HepG2 (cell line): ENCODE data around the gene CCT4. TPM values are rescaled to one million over a fixed set of nuclear protein-coding genes. Genes with fewer than 3 reads are reported as not detected.
A peak's percentile ranks its signal among the peaks of the same experiment; 100 is the strongest.

Experiments
- ARNT ChIP-seq: fragments of 450-650 bp; IDR thresholded peaks from 2 replicates; pipeline ENCODE4 v1.6.1; 2017
- CBX2 ChIP-seq, 2 experiments: fragments of 200-600 bp in 1 of 2; sonication (generic); formaldehyde crosslinking in 1 of 2; IDR thresholded peaks; 2 replicates each; pipeline versions ENCODE4 v1.7.0 to v1.8.1; 2018 to 2022; ENCODE audit warnings: low read depth in 2 of 2, low read length in 1 of 2, mild to moderate bottlenecking in 1 of 2, missing genetic modification reagents in 1 of 2
- KDM2A ChIP-seq: sonication (generic); formaldehyde crosslinking; IDR thresholded peaks from 2 replicates; pipeline ENCODE4 v1.4.0; 2020; ENCODE audit warnings: low read depth, missing genetic modification reagents, borderline replicate concordance
- KDM3A ChIP-seq: IDR thresholded peaks from 2 replicates; pipeline ENCODE4 v1.6.1; 2018; ENCODE audit warnings: low read depth, missing compliant biosample characterization
- KDM6A ChIP-seq: IDR thresholded peaks from 2 replicates; pipeline ENCODE4 v1.6.1; 2016; ENCODE audit warnings: low read depth
- KLF12 ChIP-seq: sonication (generic); formaldehyde crosslinking; IDR thresholded peaks from 2 replicates; pipeline ENCODE4 v1.4.0; 2020; ENCODE audit warnings: missing genetic modification reagents, borderline replicate concordance
- NFE2 ChIP-seq: sonication (generic); formaldehyde crosslinking; IDR thresholded peaks from 2 replicates; pipeline ENCODE4 v1.4.0; 2020; ENCODE audit warnings: missing genetic modification reagents
- SALL1 ChIP-seq: sonication (generic); formaldehyde crosslinking; IDR thresholded peaks from 2 replicates; pipeline ENCODE4 v1.8.0; 2022; ENCODE audit warnings: mild to moderate bottlenecking, missing genetic modification reagents
- ZMAT3 ChIP-seq: sonication (generic); formaldehyde crosslinking; conservative IDR thresholded peaks from 2 replicates; pipeline ENCODE4 v1.7.0; 2021; ENCODE audit warnings: missing genetic modification reagents
- ZNF256 ChIP-seq: sonication (generic); formaldehyde crosslinking; conservative IDR thresholded peaks from 2 replicates; pipeline ENCODE4 v1.4.0; 2020; ENCODE audit warnings: missing genetic modification reagents
- ZNF337 ChIP-seq: sonication (generic); formaldehyde crosslinking; IDR thresholded peaks from 2 replicates; pipeline ENCODE4 v1.5.1; 2020; ENCODE audit warnings: missing genetic modification reagents, low read depth, mild to moderate bottlenecking, borderline replicate concordance
- ZNF451 ChIP-seq: sonication (generic); formaldehyde crosslinking; IDR thresholded peaks from 2 replicates; pipeline ENCODE4 v1.5.0; 2020; ENCODE audit warnings: mild to moderate bottlenecking, missing genetic modification reagents
- ZNF468 ChIP-seq: sonication (generic); formaldehyde crosslinking; IDR thresholded peaks from 2 replicates; pipeline ENCODE4 v1.8.0; 2022; ENCODE audit warnings: mild to moderate bottlenecking, moderate library complexity, missing genetic modification reagents
- ZNF619 ChIP-seq: sonication (generic); formaldehyde crosslinking; IDR thresholded peaks from 2 replicates; pipeline ENCODE4 v1.4.0; 2020; ENCODE audit warnings: mild to moderate bottlenecking, missing genetic modification reagents
- ZNF660 ChIP-seq: sonication (generic); formaldehyde crosslinking; IDR thresholded peaks from 2 replicates; pipeline ENCODE4 v1.5.1; 2020; ENCODE audit warnings: mild to moderate bottlenecking, low read depth, missing genetic modification reagents, borderline replicate concordance
- ZNF672 ChIP-seq: sonication (generic); formaldehyde crosslinking; IDR thresholded peaks from 2 replicates; pipeline ENCODE4 v1.8.1; 2022; ENCODE audit warnings: missing genetic modification reagents
- ZNF788 ChIP-seq: sonication (generic); formaldehyde crosslinking; IDR thresholded peaks from 2 replicates; pipeline ENCODE4 v1.5.0; 2020; ENCODE audit warnings: mild to moderate bottlenecking, missing genetic modification reagents, borderline replicate concordance
- ZSCAN29 ChIP-seq: sonication (generic); formaldehyde crosslinking; conservative IDR thresholded peaks from 2 replicates; pipeline ENCODE4 v1.4.0; 2020; ENCODE audit warnings: mild to moderate bottlenecking, missing genetic modification reagents
- polyA plus RNA-seq, 8 experiments: library from polyadenylated mRNA; depleted of rRNA in 3 of 8; stranded (reverse) in 7 of 8; unstranded in 1 of 8; fragments of >200 nt; fragmentation: Illumina TruSeq in 4 of 8; extraction: Trizol in 4 of 8; gene quantifications; 2 replicates each; pipeline versions ENCODE4 v1.2.1 to v1.2.3, GENCODE V29; 2011 to 2016; ENCODE audit warnings: low read depth in 4 of 8, missing spikeins in 1 of 8, mixed read lengths in 1 of 8; ENCODE audit not compliant: insufficient read depth in 1 of 8
- total RNA-seq, 5 experiments: library from RNA; depleted of rRNA; stranded (reverse); fragments of >200 nt; fragmentation: Illumina TruSeq; extraction: Trizol; gene quantifications; 2 replicates each; pipeline ENCODE4 v1.2.3, GENCODE V29; 2016; ENCODE audit warnings: low read depth in 1 of 5
- TF ChIP-seq, protein P1 (sequence below): sonication (generic); formaldehyde crosslinking; IDR thresholded peaks from 2 replicates; pipeline ENCODE4 v1.8.0; 2022; ENCODE audit warnings: mild to moderate bottlenecking, missing genetic modification reagents; ENCODE audit not compliant: insufficient replicate concordance
- TF ChIP-seq, protein P2 (sequence below): sonication (generic); formaldehyde crosslinking; IDR thresholded peaks from 2 replicates; pipeline ENCODE4 v1.4.0; 2020; ENCODE audit warnings: mild to moderate bottlenecking, missing genetic modification reagents
- TF ChIP-seq, protein P3 (sequence below): sonication (generic); formaldehyde crosslinking; IDR thresholded peaks from 2 replicates; pipeline ENCODE4 v1.5.1; 2020; ENCODE audit warnings: missing genetic modification reagents, mild to moderate bottlenecking, borderline replicate concordance

The CCT4 gene
- total and polyA plus RNA-seq, 2 of the 13 experiments (the other 11 are each of a cell fraction or from before 2014, with no cell fraction given), result 138 to 340 TPM

DNA sequence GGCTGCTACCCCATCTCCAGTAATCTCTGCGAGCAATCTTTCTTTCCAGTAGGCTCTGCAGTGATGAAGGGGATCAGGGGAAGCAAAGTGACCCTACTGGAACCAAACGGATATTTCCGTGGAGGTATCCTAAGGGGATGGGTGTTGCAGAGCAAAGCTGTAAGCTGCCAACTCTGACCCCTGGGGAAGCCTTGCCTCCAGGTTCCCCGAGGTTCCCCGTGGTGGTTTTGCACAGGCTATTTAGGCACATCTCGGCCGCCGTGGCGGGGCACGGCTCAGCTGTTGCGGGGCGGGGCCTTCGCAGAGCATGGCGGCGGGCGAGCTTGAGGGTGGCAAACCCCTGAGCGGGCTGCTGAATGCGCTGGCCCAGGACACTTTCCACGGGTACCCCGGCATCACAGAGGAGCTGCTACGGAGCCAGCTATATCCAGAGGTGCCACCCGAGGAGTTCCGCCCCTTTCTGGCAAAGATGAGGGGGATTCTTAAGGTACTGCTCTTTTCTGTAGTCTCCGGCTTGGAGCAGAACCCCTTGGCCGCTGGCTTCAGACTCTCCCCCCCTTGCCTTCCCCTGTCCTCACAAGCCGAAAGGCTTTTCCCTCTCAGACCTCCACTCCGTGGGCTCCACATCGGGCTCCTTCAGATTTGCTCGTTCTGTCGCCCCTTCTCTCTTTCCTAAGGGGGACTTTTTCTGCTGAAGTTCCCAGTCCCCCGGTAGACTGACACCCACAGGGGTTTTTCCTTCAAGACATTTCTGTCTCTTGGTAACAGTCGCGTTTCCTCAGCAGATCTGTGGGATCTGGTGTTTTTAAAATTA lies 17.1 kb upstream of the CCT4 start, which contains the start of gene COMMD1 (continued):
- TF ChIP-seq, protein P1, sequence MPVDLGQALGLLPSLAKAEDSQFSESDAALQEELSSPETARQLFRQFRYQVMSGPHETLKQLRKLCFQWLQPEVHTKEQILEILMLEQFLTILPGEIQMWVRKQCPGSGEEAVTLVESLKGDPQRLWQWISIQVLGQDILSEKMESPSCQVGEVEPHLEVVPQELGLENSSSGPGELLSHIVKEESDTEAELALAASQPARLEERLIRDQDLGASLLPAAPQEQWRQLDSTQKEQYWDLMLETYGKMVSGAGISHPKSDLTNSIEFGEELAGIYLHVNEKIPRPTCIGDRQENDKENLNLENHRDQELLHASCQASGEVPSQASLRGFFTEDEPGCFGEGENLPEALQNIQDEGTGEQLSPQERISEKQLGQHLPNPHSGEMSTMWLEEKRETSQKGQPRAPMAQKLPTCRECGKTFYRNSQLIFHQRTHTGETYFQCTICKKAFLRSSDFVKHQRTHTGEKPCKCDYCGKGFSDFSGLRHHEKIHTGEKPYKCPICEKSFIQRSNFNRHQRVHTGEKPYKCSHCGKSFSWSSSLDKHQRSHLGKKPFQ (CRISPR knock-in tag), result peak; percentile 21
- peak; percentile 93 for TF ChIP-seq KDM2A (CRISPR knock-in tag)
- TF ChIP-seq ZNF468 (CRISPR knock-in tag), result no peak
- peak; percentile 38; the same call in 1 of the 2 replicates for TF ChIP-seq KLF12
- peak; percentile 70; the same call in 1 of the 2 replicates for TF ChIP-seq ZNF619
- peak; percentile 74; the same call in 1 of the 2 replicates for TF ChIP-seq ZNF256 (CRISPR knock-in tag)
- TF ChIP-seq CBX2 (IDR thresholded peaks at IDR 0.05; ENCODE audit: low read depth, low read length), result no peak
- 0 out of 2 replicates have a peak, but pooled peaks have one; percentile 62 for TF ChIP-seq CBX2 (CRISPR knock-in tag; IDR thresholded peaks at IDR 0.05; ENCODE audit: low read depth)
- no peak for TF ChIP-seq ZNF660 (CRISPR knock-in tag)
- TF ChIP-seq ZNF672 (CRISPR knock-in tag), result no peak
- TF ChIP-seq SALL1 (CRISPR knock-in tag), result peak; percentile 92
- peak; percentile 62; the same call in 1 of the 2 replicates for TF ChIP-seq ZMAT3 (CRISPR knock-in tag)
- TF ChIP-seq, protein P2, sequence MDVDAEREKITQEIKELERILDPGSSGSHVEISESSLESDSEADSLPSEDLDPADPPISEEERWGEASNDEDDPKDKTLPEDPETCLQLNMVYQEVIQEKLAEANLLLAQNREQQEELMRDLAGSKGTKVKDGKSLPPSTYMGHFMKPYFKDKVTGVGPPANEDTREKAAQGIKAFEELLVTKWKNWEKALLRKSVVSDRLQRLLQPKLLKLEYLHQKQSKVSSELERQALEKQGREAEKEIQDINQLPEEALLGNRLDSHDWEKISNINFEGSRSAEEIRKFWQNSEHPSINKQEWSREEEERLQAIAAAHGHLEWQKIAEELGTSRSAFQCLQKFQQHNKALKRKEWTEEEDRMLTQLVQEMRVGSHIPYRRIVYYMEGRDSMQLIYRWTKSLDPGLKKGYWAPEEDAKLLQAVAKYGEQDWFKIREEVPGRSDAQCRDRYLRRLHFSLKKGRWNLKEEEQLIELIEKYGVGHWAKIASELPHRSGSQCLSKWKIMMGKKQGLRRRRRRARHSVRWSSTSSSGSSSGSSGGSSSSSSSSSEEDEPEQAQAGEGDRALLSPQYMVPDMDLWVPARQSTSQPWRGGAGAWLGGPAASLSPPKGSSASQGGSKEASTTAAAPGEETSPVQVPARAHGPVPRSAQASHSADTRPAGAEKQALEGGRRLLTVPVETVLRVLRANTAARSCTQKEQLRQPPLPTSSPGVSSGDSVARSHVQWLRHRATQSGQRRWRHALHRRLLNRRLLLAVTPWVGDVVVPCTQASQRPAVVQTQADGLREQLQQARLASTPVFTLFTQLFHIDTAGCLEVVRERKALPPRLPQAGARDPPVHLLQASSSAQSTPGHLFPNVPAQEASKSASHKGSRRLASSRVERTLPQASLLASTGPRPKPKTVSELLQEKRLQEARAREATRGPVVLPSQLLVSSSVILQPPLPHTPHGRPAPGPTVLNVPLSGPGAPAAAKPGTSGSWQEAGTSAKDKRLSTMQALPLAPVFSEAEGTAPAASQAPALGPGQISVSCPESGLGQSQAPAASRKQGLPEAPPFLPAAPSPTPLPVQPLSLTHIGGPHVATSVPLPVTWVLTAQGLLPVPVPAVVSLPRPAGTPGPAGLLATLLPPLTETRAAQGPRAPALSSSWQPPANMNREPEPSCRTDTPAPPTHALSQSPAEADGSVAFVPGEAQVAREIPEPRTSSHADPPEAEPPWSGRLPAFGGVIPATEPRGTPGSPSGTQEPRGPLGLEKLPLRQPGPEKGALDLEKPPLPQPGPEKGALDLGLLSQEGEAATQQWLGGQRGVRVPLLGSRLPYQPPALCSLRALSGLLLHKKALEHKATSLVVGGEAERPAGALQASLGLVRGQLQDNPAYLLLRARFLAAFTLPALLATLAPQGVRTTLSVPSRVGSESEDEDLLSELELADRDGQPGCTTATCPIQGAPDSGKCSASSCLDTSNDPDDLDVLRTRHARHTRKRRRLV, result peak; percentile 85
- no peak; the same call in 1 of the 2 replicates for TF ChIP-seq NFE2 (CRISPR knock-in tag)
- TF ChIP-seq ARNT, result no peak
- peak; percentile 95; the same call in 1 of the 2 replicates for TF ChIP-seq ZNF788 (CRISPR knock-in tag)
- peak; percentile 79; the same call in 1 of the 2 replicates for TF ChIP-seq ZSCAN29
- peak; percentile 66; the same call in 1 of the 2 replicates for TF ChIP-seq ZNF337 (CRISPR knock-in tag)
- peak; percentile 77; the same call in 1 of the 2 replicates for TF ChIP-seq ZNF451
- peak; percentile 93 for TF ChIP-seq KDM3A
- TF ChIP-seq, protein P3, sequence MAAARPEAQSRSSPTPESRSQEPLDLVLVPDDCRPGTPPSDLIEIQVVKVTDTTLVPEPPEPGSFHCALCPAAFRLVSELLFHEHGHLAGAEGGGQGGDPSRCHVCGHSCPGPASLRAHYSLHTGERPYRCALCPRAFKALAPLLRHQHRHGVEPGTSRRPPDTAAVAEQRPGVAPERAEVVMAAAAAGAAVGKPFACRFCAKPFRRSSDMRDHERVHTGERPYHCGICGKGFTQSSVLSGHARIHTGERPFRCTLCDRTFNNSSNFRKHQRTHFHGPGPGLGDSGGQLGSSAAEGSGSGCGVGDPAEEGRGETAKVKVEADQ (CRISPR knock-in tag), result peak; percentile 81; the same call in 1 of the 2 replicates
- TF ChIP-seq KDM6A, result no peak
